Glomerular endothelial cell (primary cell): ENCODE measurements around the gene PTPRD. TPM values are rescaled to one million over a fixed set of nuclear protein-coding genes. Genes with fewer than 3 reads are reported as not detected.

Source experiments
- DNase-seq: peaks from one replicate; pipeline ENCODE4 v3.0.0-alpha.2; 2011; ENCODE audit warnings: low read depth, low spot score; ENCODE audit errors: extremely low read depth
- total RNA-seq: library from RNA; depleted of rRNA; stranded (reverse); fragments of >200 nt; gene quantifications from 2 replicates; pipeline ENCODE4 v1.2.3, GENCODE V29; 2015

The PTPRD gene
- total RNA-seq, 1 donor from 2014 or later = 4.1 TPM

- no peak for DNase-seq
Observed at GRCh38 chr9:8822667-8823025, 1790.2 kb downstream of the PTPRD start.

- DNase-seq = no peak
Observed at GRCh38 chr9:8821910-8822666, 1790.7 kb downstream of the PTPRD start.

- no peak for DNase-seq
Observed at GRCh38 chr9:8817335-8817734, 1795.5 kb downstream of the PTPRD start.

GRCh38 chr9:8816361-8816760 lies 1796.4 kb downstream of the PTPRD start:
- DNase-seq = no peak

- no peak for DNase-seq
Observed at GRCh38 chr9:8815931-8816330, 1796.9 kb downstream of the PTPRD start.

- no peak for DNase-seq
Observed at GRCh38 chr9:8815219-8815618, 1797.6 kb downstream of the PTPRD start.

GRCh38 chr9:8812888-8813287 lies 1799.9 kb downstream of the PTPRD start:
- no peak for DNase-seq

GRCh38 chr9:8809741-8810140 lies 1803.1 kb downstream of the PTPRD start:
- no peak for DNase-seq

- DNase-seq = no peak
Observed at GRCh38 chr9:8806150-8806549, 1806.7 kb downstream of the PTPRD start.

- DNase-seq = no peak
Observed at GRCh38 chr9:8804613-8805012, 1808.2 kb downstream of the PTPRD start.

- DNase-seq = no peak
Observed at GRCh38 chr9:8802242-8802641, 1810.6 kb downstream of the PTPRD start.

GRCh38 chr9:8800196-8800595 lies 1812.6 kb downstream of the PTPRD start:
- DNase-seq = no peak

GRCh38 chr9:8799615-8800014 lies 1813.2 kb downstream of the PTPRD start:
- no peak for DNase-seq

GRCh38 chr9:8799206-8799605 lies 1813.6 kb downstream of the PTPRD start:
- no peak for DNase-seq

- DNase-seq = no peak
Observed at GRCh38 chr9:8784838-8785237, 1828.0 kb downstream of the PTPRD start.

- DNase-seq = no peak
Observed at GRCh38 chr9:8783941-8784340, 1828.9 kb downstream of the PTPRD start.

GRCh38 chr9:8782237-8782636 lies 1830.6 kb downstream of the PTPRD start:
- DNase-seq = no peak

GRCh38 chr9:8781458-8781857 lies 1831.3 kb downstream of the PTPRD start:
- no peak for DNase-seq

GRCh38 chr9:8780386-8780785 lies 1832.4 kb downstream of the PTPRD start:
- DNase-seq = no peak

GRCh38 chr9:8779478-8779877 lies 1833.3 kb downstream of the PTPRD start:
- no peak for DNase-seq

- DNase-seq = no peak
Observed at GRCh38 chr9:8778356-8778755, 1834.4 kb downstream of the PTPRD start.

- no peak for DNase-seq
Observed at GRCh38 chr9:8772302-8772701, 1840.5 kb downstream of the PTPRD start.

- DNase-seq = no peak
Observed at GRCh38 chr9:8769153-8769552, 1843.6 kb downstream of the PTPRD start.
